ENCODE results near the gene CACNA1H.
A peak's percentile ranks its signal among the peaks of the same experiment; 100 is the strongest.

CACNA1H gene

GRCh38 chr16:1143761-1144450 lies 9.0 kb upstream of the CACNA1H start:
- no peak for DNase-seq

DNA sequence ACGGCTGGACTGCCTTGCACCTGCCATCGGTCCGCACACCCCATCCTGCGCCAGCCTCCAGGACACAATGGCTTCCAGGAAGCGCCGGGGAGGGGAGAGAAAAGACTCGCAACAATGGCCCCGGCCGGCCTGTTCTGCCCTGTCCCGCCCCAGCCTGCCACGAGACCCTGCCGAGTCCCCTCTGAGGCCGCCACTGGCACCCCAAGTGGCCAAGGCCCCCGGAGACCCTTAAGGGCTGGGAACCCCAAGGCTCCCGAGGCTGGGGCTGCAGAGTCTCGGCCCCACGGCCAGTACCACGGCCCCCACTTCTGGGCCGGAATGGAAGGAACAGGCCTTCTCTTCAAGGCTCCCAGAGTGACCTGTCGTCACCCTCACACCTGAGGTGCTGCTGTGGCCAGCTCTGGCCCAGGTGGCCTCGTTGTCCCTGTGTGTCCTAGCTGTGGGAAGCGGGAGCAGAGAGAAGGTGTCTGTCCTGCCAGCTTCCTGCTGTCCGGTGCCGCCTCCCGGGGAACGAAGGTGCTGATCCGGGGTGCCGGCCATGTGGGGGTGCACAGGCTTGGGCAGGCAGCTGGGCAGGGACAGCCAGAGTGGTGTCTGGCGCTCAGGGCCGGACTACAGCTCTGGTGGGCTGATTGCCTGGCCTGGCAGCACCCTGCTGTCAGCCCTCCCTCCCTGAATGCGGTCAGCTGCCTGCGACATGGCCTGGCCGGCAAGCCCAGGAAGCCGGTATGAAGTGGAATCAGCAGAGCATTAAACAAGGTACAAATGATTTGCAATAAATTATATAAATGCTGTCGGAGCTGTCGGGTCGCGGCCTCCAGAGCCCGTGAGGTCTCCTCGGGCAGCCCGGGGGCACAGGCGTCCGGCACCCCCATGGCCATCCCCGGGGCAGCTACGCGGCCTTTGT lies 8.2 kb upstream of the CACNA1H start:
- no peak for DNase-seq

GRCh38 chr16:1145383-1146100 lies 7.4 kb upstream of the CACNA1H start:
- DNase-seq, result no peak

DNA sequence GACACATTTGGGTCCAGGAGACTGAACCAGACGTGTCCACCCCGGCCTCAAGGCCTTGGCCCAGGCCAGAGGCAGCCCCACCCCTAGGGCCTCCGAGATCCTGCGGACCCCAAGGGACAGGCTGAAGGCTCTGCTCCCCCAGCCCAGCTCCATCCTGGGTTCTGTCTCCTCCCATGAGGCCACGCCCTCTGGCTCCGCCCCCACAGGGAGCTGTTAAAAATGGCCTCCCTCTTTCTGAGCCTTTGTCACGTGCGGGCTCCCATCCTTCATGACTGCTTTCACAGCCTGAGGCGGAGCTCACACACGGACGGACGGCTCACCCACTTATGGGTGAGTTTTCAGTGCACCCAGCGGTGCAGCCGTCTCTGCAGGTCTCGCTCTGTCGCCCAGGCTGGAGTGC lies 6.5 kb upstream of the CACNA1H start:
- DNase-seq, result no peak

- no peak for DNase-seq
These were observed 5.9 kb upstream of the CACNA1H start for GRCh38 chr16:1147027-1147426.

- no peak for DNase-seq
These were observed 3.7 kb upstream of the CACNA1H start for GRCh38 chr16:1149101-1149636.

DNA sequence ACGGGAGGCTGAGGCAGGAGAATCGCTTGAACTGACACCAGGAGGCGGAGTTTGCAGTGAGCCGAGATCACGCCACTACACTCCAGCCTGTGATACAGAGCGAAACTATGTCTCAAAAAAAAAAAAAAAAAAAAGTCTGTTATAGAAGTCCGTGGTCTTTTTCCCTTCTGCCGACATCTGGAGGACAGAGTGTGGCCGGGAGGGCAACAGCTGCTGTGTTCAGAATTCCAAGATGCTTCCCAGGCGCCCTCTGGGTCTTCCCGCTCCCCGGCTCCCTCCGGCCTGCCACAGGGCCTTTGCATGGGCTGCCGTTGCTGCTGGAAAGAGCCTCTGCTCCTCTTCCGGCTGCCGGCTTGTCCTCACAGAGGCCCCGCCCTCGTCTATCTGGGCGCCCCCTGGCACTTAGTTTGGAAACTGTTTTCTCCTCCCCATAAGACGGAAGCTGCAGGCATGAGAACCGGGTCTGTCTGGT lies 2.4 kb upstream of the CACNA1H start:
- DNase-seq, result no peak

DNA sequence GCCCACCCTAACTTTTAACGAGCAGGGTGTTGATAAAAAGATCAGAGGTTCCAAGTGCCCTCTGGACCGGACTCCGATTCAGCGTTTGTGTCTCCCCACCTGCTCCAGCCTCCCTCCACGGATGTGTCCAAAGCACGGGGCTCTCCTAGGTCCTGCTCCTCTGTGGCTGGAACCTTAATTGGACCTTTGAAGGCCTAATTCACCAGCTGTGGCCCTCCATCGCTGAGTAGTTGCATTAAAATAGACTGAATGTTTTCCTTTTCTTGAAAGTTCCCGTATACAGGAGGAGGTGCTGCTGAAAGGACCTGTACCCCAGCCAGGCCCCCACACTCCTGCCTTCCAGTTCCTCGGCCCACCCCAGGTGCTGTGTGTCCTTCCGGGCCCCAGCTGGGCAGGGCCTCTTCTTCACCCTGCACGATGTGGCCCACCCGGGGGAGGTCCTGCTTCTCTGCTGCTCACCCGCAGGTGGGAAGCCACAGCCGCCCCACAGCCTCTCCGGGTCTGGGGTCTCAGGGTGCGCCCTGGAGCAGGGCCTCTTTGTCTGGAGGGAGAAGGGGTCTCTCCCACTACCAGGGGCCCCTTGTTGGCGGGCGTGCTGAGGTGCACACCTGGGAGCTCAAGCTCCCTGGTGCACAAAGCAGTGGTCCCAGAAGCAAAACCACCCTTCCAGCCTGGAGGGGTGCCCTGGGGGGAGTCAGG lies 1.3 kb upstream of the CACNA1H start:
- no peak for DNase-seq

DNA sequence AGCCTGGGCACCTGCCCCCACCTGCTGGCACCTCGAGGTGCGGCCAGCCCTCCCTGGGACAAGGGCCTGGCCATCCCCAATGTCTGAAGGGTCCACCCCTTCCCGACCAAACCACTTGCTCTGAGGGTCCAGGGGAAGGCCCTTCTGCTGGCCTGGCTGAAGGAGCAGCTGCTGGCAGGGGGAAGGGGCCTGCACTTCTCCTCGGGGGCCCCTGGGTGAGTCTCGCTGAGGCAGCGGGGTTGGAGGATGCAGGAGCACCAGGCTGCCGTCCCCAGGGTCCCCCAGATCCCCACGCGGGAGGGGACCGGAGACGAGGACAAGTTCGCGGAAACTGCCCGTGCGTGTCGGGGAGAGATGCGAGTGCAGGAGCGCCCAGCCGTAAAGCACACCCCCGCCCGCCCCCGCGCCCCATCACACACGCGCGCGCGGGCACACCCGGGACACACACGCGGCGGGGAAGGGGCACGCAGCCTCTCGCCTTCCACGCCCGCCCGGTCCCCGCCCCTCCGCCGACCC lies 725 bp upstream of the CACNA1H start:
- peak; percentile 65 to 76 for DNase-seq

GRCh38 chr16:1153480-1154160 lies 714 bp downstream of the CACNA1H start:
- no peak for DNase-seq

DNA sequence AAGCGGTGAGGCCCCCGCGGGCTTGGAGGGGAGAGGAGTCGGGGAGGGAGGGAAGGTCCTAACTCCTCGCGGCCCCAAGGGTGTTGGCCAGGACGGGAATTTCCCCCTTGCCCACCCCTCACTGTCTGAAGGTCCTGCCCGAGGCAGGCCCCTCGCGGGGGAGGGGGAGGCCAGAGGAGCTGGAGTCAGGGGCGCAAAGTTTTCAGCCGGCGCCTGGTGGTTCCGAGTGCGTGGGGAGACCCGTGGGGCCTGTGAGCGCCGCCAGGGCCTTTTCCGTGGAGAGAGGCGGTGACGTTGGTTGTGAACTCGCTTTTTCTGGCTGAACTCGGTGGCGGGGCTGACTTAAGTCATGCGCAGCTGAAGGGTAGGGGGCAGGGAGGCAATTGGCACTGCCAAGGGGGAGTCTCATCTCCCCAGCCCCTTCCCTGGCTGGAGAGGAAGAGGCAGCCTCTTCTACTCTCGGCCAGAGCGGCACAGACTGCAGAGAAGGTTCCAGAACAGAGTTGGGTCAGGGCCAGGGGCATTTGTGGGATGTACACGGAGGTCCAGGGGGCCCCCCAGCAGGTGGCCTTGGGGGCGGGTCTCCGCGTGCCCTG lies 1.5 kb downstream of the CACNA1H start:
- no peak for DNase-seq

DNA sequence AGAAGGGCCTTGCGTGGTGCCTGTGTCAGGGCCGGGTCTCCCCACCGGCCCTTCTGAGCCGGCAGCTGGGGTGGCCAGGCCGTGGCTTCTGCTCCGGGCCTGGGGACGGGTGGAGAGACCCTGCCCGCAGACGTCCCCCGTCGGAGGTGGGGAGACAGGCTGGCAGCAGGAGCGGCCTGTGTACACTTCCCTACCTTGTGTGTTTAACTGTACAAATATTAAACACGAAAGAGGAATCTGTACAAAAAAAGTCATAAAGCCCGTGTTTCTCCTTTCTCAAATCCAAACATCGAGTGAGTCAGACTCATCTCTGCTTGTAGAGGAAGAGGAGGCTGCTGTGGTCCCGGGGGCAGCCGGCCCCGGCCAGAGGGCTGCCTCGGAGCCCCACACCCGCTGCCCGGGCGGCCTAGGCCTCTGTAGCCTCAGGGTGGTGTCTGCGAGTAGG lies 2.0 kb downstream of the CACNA1H start:
- no peak for DNase-seq

- DNase-seq, result no peak
These were observed 2.6 kb downstream of the CACNA1H start for GRCh38 chr16:1155353-1156054.

- no peak for DNase-seq
These were observed 3.4 kb downstream of the CACNA1H start for GRCh38 chr16:1156055-1156982.

GRCh38 chr16:1156983-1157638 lies 4.2 kb downstream of the CACNA1H start:
- DNase-seq, result no peak

DNA sequence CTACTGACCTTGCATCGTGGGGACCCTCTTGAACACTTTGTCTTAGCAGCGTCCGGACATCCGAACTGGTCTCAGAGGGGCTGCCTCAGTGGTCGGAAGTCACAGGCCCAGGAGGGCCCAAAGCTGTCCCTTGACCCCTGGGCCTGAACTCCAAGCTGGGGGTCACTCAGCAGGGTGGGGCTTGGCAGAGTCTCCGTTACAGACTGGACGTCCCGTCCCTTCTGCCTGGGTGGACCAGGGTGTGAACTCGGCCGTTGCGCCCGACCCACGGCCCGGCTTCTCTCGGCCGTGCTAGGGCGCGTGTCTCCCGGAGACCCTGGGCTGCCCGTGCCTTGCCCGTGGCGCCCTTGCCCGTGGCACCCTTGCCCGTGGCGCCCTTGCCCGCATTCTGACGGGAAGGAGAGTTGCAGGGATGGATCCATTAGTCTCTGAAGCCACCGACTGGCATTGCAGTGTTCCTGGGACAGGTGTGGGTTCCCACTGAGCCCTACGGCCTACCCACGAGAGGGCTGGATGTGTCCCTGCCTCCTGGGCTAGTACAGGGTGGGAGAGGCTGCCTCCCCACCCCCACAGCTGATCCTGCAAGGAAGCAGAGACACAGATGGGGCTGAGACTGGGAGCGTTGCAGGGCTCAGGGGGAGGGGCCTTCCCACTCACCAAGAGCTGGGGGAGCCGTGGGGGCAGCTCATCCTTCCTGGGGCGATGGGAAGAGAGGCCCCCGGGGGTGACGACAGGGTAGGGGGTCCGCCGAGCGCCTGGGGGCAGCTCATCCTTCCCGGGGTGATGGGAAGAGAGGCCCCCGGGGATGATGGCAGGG lies 4.9 kb downstream of the CACNA1H start:
- no peak for DNase-seq

DNA sequence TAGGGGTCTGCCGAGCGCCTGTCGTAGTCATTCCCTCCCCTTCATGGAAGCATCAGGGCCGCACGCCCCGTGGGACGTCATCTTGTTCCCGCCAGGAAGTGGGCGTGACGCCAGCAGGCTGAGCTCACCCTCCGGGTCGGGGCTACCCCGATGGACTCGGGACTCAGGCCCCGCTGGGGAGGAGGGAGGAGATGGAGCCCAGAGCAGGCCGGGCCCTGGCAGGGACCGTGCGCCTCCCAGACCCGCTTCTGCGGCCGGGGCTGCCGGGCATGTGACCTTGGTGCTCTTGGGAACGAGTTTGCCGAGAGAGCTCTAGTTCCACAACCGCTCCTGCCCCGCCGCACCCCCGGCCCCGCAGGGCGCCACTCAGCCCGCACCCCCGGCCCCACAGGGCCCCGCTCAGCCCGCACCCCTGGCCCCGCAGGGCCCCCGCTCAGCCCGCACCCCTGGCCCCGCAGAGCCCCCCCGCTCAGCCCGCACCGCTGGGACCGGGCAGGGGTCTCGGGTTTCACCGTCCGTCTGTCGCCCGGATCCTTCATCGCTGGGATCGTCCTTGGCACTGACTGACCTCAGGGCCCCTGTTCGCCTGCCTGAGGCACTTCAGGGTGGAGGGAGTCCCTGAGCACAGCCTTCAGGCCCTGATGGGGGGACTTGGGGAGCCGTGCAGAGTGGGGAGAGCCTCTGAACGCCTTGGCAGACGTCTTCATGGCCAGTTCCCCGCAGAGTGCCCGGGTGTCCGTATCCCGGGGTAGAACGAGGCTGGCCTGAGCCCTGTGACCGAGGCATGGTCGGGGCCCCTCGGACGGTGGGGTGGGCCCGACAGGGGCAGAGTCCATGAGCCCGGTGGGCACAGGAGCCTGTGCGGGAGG lies 5.8 kb downstream of the CACNA1H start:
- no peak for DNase-seq
